Measurements from ENCODE around the gene TSPAN3. TPM values are rescaled to one million over a fixed set of nuclear protein-coding genes. Genes with fewer than 3 reads are reported as not detected.

Gene TSPAN3
- 98.3 TPM for total RNA-seq
- long read RNA-seq, full-length matches to known transcripts = 72 of 75 reads
- long read RNA-seq, partial matches to known transcripts = 1 of 75 reads
- long read RNA-seq, other reads (novel, unspliced or antisense) = 2 of 75 reads

DNA sequence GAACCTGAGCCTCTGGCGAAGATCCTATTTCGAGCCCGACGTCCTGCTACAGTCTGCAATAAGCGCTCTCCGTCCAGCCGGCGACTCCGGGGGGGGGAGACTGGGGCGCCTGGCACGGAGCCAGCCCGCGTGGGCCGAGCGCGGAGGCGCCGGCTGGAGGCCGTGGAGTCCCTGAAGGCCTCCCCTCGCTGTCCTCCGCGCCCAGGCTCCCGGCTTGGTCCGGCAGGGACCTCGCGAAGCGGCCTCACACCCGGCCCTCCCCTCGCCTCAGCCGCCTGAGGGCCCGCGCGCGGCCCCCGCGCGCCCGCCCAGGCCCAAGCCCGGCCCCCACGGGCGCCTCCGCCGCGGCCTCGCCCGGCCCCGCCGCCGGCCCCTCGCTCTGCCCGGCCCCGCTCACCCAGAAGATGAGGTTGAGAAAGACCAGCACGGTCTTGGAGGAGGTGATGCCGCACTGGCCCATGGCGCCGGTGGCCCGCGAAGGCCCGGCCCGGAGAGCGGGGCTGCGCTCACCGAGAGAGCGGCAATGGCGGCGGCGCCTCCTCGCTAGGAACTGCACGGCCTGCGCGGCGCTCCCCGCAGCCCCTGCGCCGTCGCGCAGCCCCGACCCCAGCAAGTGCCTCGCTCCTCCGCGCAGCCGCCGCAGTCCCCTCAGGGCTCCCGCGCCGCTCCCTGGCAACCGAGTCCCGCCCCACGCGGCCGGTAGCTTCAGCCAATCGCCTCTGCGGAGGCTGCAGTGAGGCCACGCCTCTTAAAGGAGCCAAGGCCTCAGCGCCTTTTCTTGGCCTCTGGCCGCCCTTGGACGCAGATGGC is at the start of gene TSPAN3:
Gene TSPAN3 (minus strand): TSS at position 615 of the 810 bp plus-strand sequence. CDS start 155 bp downstream, at position 460.
- ATAC-seq = peak; percentile 98
- DNase-seq (ENCODE audit: missing footprints) = peak; percentile 96
- intact Hi-C loops (cut with DNase I) = loop anchor here (5.0 kb wide), 1 partner anchor 37 kb away; no protein-coding TSS in a partner anchor

- ATAC-seq (no peak), DNase-seq (ENCODE audit: missing footprints) (no peak)
- intact Hi-C loops (cut with DNase I) = no loop called here
Observed at GRCh38 chr15:77120576-77120975, 49.7 kb upstream of the TSPAN3 start.

- ATAC-seq (no peak), DNase-seq (ENCODE audit: missing footprints) (no peak)
- intact Hi-C loops (cut with DNase I) = loop anchor here (1.0 to 5.0 kb wide), 3 partner anchors 68 to 423 kb away; no protein-coding TSS in a partner anchor
Observed at GRCh38 chr15:77119446-77119845, 48.5 kb upstream of the TSPAN3 start.

DNA sequence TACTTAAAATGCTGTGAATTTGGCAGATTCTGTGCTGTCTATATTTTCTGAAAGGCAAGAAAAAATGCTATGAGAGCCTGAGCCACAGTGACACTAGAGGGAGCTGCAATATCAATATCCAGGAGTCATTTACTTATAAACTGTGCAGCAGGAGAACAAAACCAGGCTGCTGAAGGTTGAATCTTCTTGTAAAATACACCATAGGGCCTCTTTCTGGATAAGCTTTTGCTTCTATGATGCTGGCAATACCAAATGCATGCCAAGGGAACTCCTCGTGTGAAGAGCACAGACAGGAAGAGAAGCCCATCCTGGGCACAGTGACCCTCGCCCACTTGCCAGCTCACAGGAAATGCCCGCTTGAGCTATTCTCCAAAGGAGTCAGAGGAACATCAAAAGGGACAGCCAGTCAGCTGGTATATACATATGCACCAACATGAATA is 48.0 kb upstream of the TSPAN3 start:
- DNase-seq (ENCODE audit: missing footprints) (no peak), ATAC-seq (peak; percentile 58)
- intact Hi-C loops (cut with DNase I) = loop anchor here (1.0 to 5.0 kb wide), 3 partner anchors 68 to 424 kb away; no protein-coding TSS in a partner anchor

DNA sequence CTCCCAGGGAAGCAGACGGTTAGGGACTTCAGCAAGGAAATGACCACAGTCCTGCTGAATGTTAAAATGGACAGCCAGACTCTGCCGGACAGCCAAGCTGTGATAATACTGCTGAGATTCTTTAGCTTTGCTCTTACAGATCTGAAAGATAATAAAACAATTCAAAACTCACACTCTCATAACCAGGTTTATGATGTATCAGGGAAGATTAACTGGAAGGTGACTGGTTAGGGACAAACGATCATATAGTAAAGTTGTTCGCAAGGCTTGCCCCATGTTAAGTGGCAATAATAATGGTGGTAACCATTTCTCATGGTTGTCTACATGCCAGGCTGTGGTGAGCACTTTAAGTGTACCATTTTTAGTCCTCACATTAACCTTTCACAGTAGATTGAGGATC is 44.3 kb upstream of the TSPAN3 start:
- ATAC-seq (no peak), DNase-seq (ENCODE audit: missing footprints) (no peak)
- intact Hi-C loops (cut with DNase I) = loop anchor here (5.0 kb wide), 1 partner anchor 72 kb away; no protein-coding TSS in a partner anchor

GRCh38 chr15:77112838-77113504 is 42.1 kb upstream of the TSPAN3 start:
- intact Hi-C loops (cut with DNase I) = no loop called here
- ATAC-seq = no peak

DNA sequence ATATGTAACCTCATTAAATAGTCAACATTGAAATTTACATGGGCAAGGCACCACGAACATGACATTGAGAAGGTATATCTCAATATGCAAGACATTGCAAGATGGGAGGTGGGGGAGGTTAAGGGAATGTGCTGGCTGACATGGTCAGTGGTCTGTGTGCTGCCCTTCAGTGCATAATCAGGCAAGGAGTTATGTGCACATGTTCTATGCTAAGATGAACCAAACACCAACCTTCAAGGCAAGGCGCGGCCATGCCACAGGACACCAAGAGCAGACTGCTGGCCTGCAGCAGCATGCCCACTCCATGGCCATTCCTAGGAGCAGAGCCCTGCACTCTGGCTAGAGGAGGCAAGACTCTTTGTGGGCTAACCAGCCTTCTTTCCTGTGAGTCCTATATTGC is 40.9 kb upstream of the TSPAN3 start:
- ATAC-seq = no peak
- intact Hi-C loops (cut with DNase I) = no loop called here
- DNase-seq (ENCODE audit: missing footprints) = no peak

More at GRCh38 chr15:77112838-77113504, 42.1 kb upstream of the TSPAN3 start:
- no peak for DNase-seq (ENCODE audit: missing footprints)

GRCh38 chr15:77107531-77108355 is 36.8 kb upstream of the TSPAN3 start:
- ATAC-seq (peak; percentile 62), DNase-seq (ENCODE audit: missing footprints) (no peak)
- intact Hi-C loops (cut with DNase I) = loop anchor here (5.0 kb wide), 2 partner anchors 35 to 525 kb away; partner anchors contain the start of genes LINGO1 and TSPAN3

- intact Hi-C loops (cut with DNase I) = loop anchor here (5.0 kb wide), 2 partner anchors 35 to 525 kb away; partner anchors contain the start of genes LINGO1 and TSPAN3
- no peak for DNase-seq (ENCODE audit: missing footprints)
- peak; percentile 79 for ATAC-seq
Observed at GRCh38 chr15:77107068-77107467, 36.2 kb upstream of the TSPAN3 start.

DNA sequence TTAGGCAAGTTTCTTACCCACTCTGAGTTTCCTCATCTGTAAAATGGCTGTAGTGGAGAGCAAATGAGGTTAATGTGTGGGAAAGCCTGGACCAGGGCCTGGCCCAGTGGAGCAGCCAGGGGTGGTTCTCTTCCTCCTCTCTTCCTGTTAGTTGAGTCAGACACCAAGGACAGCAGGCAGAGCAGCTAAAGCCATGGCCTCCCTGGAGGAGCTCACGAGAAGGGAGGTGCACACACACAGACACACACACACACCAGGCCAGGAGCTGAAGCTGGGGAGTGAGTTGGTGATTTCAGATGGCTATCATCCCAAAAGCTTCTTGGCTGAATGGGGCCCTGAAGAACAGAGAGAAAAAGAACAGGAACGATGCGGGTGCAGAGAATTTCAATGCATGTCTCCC is 33.2 kb upstream of the TSPAN3 start:
- DNase-seq (ENCODE audit: missing footprints) (no peak), ATAC-seq (peak; percentile 72)
- intact Hi-C loops (cut with DNase I) = no loop called here

GRCh38 chr15:77099741-77100463 is 29.0 kb upstream of the TSPAN3 start:
- ATAC-seq (no peak), DNase-seq (ENCODE audit: missing footprints) (no peak)
- intact Hi-C loops (cut with DNase I) = no loop called here

GRCh38 chr15:77098572-77098971 is 27.7 kb upstream of the TSPAN3 start:
- ATAC-seq (no peak), DNase-seq (ENCODE audit: missing footprints) (no peak)
- intact Hi-C loops (cut with DNase I) = no loop called here

DNA sequence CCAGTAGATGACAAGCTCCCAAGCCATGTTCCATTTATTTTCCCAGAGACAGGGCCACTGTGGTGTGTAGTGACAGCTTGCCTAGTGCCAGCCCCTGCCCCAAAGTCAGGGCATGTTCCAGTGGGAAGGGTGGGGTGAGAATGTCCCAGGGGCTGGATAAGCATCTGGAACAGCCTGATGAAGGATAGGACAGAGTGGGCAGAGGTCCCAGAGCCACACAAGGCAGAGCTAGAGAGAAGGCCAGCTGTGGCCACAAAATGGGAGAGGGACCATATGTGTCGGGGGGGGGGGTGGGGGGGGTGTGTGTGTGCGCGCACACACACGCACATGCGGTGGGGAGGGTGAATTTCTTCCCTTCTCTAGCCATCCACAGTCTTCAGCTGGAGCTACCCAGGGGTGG is 27.0 kb upstream of the TSPAN3 start:
- ATAC-seq (no peak), DNase-seq (ENCODE audit: missing footprints) (no peak)
- intact Hi-C loops (cut with DNase I) = no loop called here

- DNase-seq (ENCODE audit: missing footprints) = no peak
- ATAC-seq = no peak
- intact Hi-C loops (cut with DNase I) = no loop called here
Observed at GRCh38 chr15:77097248-77097721, 26.4 kb upstream of the TSPAN3 start.

DNA sequence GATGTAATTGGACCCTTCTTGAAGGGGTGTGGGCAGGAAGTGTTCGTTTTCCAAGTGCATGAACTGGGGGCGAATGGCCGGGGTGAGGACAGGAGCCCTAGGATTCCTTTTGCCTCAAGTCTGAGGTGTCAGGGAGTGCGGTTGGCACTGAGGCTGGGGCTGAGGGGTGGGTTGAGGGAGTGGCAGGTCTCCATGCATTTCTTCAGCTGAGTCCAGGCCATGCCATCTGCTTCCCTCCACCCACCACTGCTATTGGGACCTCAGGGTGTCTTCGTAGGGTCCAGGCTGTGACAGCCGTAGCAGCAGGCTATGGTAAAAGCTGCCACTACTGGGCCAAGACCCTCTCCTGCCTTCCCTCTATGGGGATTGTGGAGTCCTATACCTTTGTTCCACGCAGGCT is 25.6 kb upstream of the TSPAN3 start:
- DNase-seq (ENCODE audit: missing footprints) (no peak), ATAC-seq (no peak)
- intact Hi-C loops (cut with DNase I) = no loop called here

- intact Hi-C loops (cut with DNase I) = no loop called here
- DNase-seq (ENCODE audit: missing footprints) (no peak), ATAC-seq (no peak)
Observed at GRCh38 chr15:77096138-77096537, 25.2 kb upstream of the TSPAN3 start.

GRCh38 chr15:77094397-77095030 is 23.6 kb upstream of the TSPAN3 start:
- intact Hi-C loops (cut with DNase I) = no loop called here
- no peak for DNase-seq (ENCODE audit: missing footprints)
- ATAC-seq = no peak

All from Right ventricle myocardium inferior (tissue), 1 donor.